Osteoblast (primary cell): ENCODE measurements around the gene CCR5. TPM values are rescaled to one million over a fixed set of nuclear protein-coding genes. Genes with fewer than 3 reads are reported as not detected.
A peak's percentile ranks its signal among the peaks of the same experiment; 100 is the strongest.
"Not testable (repeated sequence)": the region's sequence is repeated elsewhere in the genome, so short reads cannot be mapped to it uniquely, and the experiment has no call there.

ENCODE experiments used
- DNase-seq: peaks from one replicate; pipeline ENCODE4 v3.0.0; 2011; ENCODE audit warnings: low spot score, mixed read lengths; ENCODE audit not compliant: insufficient read length; ENCODE audit errors: missing footprints
- H2AFZ ChIP-seq: 2 replicates; pipeline ENCODE4 v1.6.0; 2011; ENCODE audit warnings: mild to moderate bottlenecking, low read length
- H3K27ac ChIP-seq: 2 replicates; pipeline ENCODE4 v1.5.1; 2011; ENCODE audit warnings: mild to moderate bottlenecking, low read depth, low read length, moderate library complexity
- H3K27me3 ChIP-seq: 2 replicates; pipeline ENCODE4 v1.6.0; 2012; ENCODE audit warnings: mild to moderate bottlenecking, control low read depth, inconsistent platforms, low read length, moderate library complexity; ENCODE audit not compliant: insufficient read depth
- H3K36me3 ChIP-seq: 2 replicates; pipeline ENCODE4 v1.5.1; 2011; ENCODE audit warnings: mild to moderate bottlenecking, low read length, control low read depth, moderate library complexity; ENCODE audit not compliant: insufficient read depth
- H3K4me1 ChIP-seq: 2 replicates; pipeline ENCODE4 v1.5.1; 2011; ENCODE audit warnings: mild to moderate bottlenecking, low read length, control low read depth, moderate library complexity; ENCODE audit not compliant: insufficient read depth
- H3K4me2 ChIP-seq: 2 replicates; pipeline ENCODE4 v1.6.0; 2011; ENCODE audit warnings: mild to moderate bottlenecking, low read length; ENCODE audit not compliant: insufficient read depth
- H3K4me3 ChIP-seq: fragments of 200-600 bp; sonication (generic); 3 replicates; pipeline ENCODE4 v1.5.1; 2012; ENCODE audit warnings: mild to moderate bottlenecking, low read length, inconsistent platforms; ENCODE audit not compliant: insufficient read depth
- H3K79me2 ChIP-seq: 2 replicates; pipeline ENCODE4 v1.6.0; 2012; ENCODE audit warnings: mild to moderate bottlenecking, low read length, control low read depth, inconsistent platforms; ENCODE audit not compliant: insufficient read depth
- H3K9me3 ChIP-seq: 2 replicates; pipeline ENCODE4 v1.5.1; 2011; ENCODE audit warnings: low read depth, low read length, control low read depth
- H4K20me1 ChIP-seq: 2 replicates; pipeline ENCODE4 v1.6.0; 2012; ENCODE audit warnings: mild to moderate bottlenecking, low read length, control low read depth; ENCODE audit not compliant: insufficient read depth
- total RNA-seq: library from RNA; depleted of rRNA; stranded (reverse); fragments of >200 nt; gene quantifications from 2 replicates; pipeline ENCODE4 v1.2.3, GENCODE V29; 2012
- TF ChIP-seq, protein P1 (sequence below): IDR thresholded peaks from 2 replicates; pipeline ENCODE4 v1.5.1; 2011; ENCODE audit warnings: mild to moderate bottlenecking, low read depth, low read length, moderate library complexity; ENCODE audit errors: extremely low read depth

CCR5 gene
- total RNA-seq, 1 donor: not detected

DNA sequence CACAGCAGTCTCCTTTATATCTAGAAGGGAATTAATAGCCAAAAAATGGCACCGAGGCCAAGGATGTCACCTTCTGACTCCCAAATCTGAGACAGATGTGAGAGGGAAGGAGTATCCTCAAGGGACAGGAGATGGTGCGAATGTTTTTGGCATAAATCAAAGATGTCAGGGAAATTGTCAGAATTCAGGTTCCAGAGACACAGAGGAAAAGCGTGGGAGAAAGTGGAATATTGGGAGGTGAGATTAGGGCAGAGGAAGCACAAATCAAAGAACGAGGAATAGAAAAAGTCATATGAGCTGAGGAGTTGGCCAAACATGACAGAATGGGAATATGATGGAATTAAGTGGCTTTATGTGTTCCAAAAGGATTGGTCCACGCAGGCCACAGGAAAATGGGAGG lies 30.1 kb downstream of the CCR5 start:
- Histone ChIP-seq H2AFZ (no peak overlapping the region), H3K27me3 (peaks cover 6% of the 10 kb centered on the region), H3K36me3 (no peaks in the 10 kb centered on the region), H3K4me1 (peaks cover 21% of the 10 kb centered on the region), H3K9me3 (no peaks in the 10 kb centered on the region), H3K79me2 (no peaks in the 10 kb centered on the region), H3K27ac (no peak overlapping the region), H3K4me3 (no peak overlapping the region), H4K20me1 (no peaks in the 10 kb centered on the region), H3K4me2 (no peak overlapping the region)
- TF ChIP-seq, protein P1, sequence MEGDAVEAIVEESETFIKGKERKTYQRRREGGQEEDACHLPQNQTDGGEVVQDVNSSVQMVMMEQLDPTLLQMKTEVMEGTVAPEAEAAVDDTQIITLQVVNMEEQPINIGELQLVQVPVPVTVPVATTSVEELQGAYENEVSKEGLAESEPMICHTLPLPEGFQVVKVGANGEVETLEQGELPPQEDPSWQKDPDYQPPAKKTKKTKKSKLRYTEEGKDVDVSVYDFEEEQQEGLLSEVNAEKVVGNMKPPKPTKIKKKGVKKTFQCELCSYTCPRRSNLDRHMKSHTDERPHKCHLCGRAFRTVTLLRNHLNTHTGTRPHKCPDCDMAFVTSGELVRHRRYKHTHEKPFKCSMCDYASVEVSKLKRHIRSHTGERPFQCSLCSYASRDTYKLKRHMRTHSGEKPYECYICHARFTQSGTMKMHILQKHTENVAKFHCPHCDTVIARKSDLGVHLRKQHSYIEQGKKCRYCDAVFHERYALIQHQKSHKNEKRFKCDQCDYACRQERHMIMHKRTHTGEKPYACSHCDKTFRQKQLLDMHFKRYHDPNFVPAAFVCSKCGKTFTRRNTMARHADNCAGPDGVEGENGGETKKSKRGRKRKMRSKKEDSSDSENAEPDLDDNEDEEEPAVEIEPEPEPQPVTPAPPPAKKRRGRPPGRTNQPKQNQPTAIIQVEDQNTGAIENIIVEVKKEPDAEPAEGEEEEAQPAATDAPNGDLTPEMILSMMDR: no peak
- no peak for DNase-seq

DNA sequence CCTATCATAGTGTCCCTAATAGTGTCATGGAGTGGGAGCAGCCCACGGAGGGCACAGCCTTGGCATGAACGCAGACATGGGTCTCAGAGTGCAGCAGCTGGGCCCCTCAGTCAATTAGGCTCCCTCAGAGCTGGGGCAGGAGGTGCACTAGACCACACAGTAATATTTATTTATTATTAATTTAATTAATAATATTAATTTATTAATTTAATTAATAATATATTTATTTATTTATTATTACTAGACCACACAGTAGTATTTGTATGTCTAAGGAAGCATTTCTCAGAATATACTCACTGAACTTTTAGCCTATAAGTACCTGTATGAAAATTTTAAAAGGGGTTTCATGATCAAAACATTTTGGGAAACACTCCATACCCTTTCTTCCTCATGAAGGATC lies 30.8 kb downstream of the CCR5 start:
- H2AFZ ChIP-seq: no peak overlapping the region
- TF ChIP-seq, protein P1: no peak
- no peak for DNase-seq
- H3K27me3 ChIP-seq: peaks cover 6% of the 10 kb centered on the region
- no peaks in the 10 kb centered on the region for H3K79me2 ChIP-seq
- H3K36me3 ChIP-seq: no peaks in the 10 kb centered on the region
- no peaks in the 10 kb centered on the region for H3K9me3 ChIP-seq
- no peak overlapping the region for H3K4me2 ChIP-seq
- no peak overlapping the region for H3K27ac ChIP-seq
- H3K4me3 ChIP-seq: no peak overlapping the region
- H3K4me1 ChIP-seq: peaks cover 21% of the 10 kb centered on the region
- H4K20me1 ChIP-seq: no peaks in the 10 kb centered on the region

- H3K4me1 ChIP-seq: peaks cover 34% of the 10 kb centered on the region
- not testable (repeated sequence) for DNase-seq
Observed at GRCh38 chr3:46402902-46403301, 32.2 kb downstream of the CCR5 start.

GRCh38 chr3:46405301-46406019 lies 34.7 kb downstream of the CCR5 start:
- Histone ChIP-seq H3K9me3 (no peaks in the 10 kb centered on the region), H2AFZ (peak overlapping the region; percentile 63), H3K4me3 (no peak overlapping the region), H4K20me1 (no peaks in the 10 kb centered on the region), H3K27me3 (peaks cover 3% of the 10 kb centered on the region), H3K27ac (no peak overlapping the region), H3K4me2 (peak overlapping the region; percentile 46), H3K36me3 (no peaks in the 10 kb centered on the region), H3K4me1 (peaks cover 37% of the 10 kb centered on the region), H3K79me2 (no peaks in the 10 kb centered on the region)
- peak; percentile 83 for DNase-seq
- TF ChIP-seq, protein P1: no peak

More at GRCh38 chr3:46402902-46403301, 32.2 kb downstream of the CCR5 start:
- H3K27me3 ChIP-seq, H2AFZ ChIP-seq, H3K27ac ChIP-seq, H4K20me1 ChIP-seq, H3K36me3 ChIP-seq, H3K4me3 ChIP-seq, H3K4me2 ChIP-seq, H3K9me3 ChIP-seq, H3K79me2 ChIP-seq: not testable (repeated sequence)
